K562 (cell line): ENCODE results near the gene TCF25. TPM values are rescaled to one million over a fixed set of nuclear protein-coding genes. Genes with fewer than 3 reads are reported as not detected.

Source experiments
- ASH1L ChIP-seq: fragments of 450-650 bp; IDR thresholded peaks from 2 replicates; pipeline ENCODE4 v1.6.1; 2018; ENCODE audit warnings: borderline replicate concordance, mild to moderate bottlenecking, low read depth; ENCODE audit not compliant: partially characterized antibody
- BRD9 ChIP-seq: fragments of 450-650 bp; IDR thresholded peaks from 2 replicates; pipeline ENCODE4 v1.6.1; 2018; ENCODE audit warnings: low read depth; ENCODE audit not compliant: partially characterized antibody
- CBX5 ChIP-seq: IDR thresholded peaks from 2 replicates; pipeline ENCODE4 v1.6.1; 2014; ENCODE audit warnings: low read depth, borderline replicate concordance
- CXXC5 ChIP-seq: fragments of 250-450 bp; sonication (Bioruptor Pico); IDR thresholded peaks from 2 replicates; pipeline ENCODE4 v1.8.0; 2022; ENCODE audit warnings: inconsistent platforms, mild to moderate bottlenecking, moderate library complexity
- HNRNPL ChIP-seq: fragments of 200-400 bp; formaldehyde crosslinking; IDR thresholded peaks from 2 replicates; pipeline ENCODE4 v1.6.1; 2017; ENCODE audit warnings: low read depth, mild to moderate bottlenecking, low read length
- HNRNPLL ChIP-seq: fragments of 200-400 bp; formaldehyde crosslinking; IDR thresholded peaks from 2 replicates; pipeline ENCODE4 v1.6.1; 2017; ENCODE audit warnings: low read length, low read depth, mild to moderate bottlenecking; ENCODE audit not compliant: poor library complexity, severe bottlenecking
- L3MBTL2 ChIP-seq: fragments of 450-650 bp; IDR thresholded peaks from 2 replicates; pipeline ENCODE4 v1.6.1; 2016; ENCODE audit warnings: mild to moderate bottlenecking, moderate library complexity
- NCOR1 ChIP-seq: fragments of 450-650 bp; IDR thresholded peaks from 2 replicates; pipeline ENCODE4 v1.6.1; 2016; ENCODE audit warnings: mild to moderate bottlenecking, moderate library complexity
- PHB ChIP-seq: fragments of 250-450 bp; sonication (Bioruptor Pico); IDR thresholded peaks from 2 replicates; pipeline ENCODE4 v1.5.0; 2021
- POLR2A ChIP-seq: fragments of 450-650 bp; conservative IDR thresholded peaks from 2 replicates; pipeline ENCODE4 v1.6.1; 2016
- TAF15 ChIP-seq: fragments of 200-400 bp; formaldehyde crosslinking; IDR thresholded peaks from 2 replicates; pipeline ENCODE4 v1.6.1; 2017; ENCODE audit warnings: mild to moderate bottlenecking, low read depth, low read length, moderate library complexity
- TEAD4 ChIP-seq, 2 experiments: sonication (generic) in 1 of 2; formaldehyde crosslinking in 1 of 2; IDR thresholded peaks; 2 replicates each; pipeline versions ENCODE4 v1.6.1 to v1.8.0; 2012 to 2022; ENCODE audit warnings: borderline replicate concordance in 1 of 2, inconsistent platforms in 1 of 2, low read length in 1 of 2, mild to moderate bottlenecking in 1 of 2, missing genetic modification reagents in 1 of 2
- U2AF1 ChIP-seq: fragments of 200-400 bp; formaldehyde crosslinking; optimal IDR thresholded peaks from 2 replicates; pipeline ENCODE3; 2017; ENCODE audit warnings: mild to moderate bottlenecking, low read depth, low read length, moderate library complexity
- U2AF2 ChIP-seq: fragments of 200-400 bp; formaldehyde crosslinking; optimal IDR thresholded peaks from 2 replicates; pipeline ENCODE3; 2017; ENCODE audit warnings: low read depth, mild to moderate bottlenecking, low read length
- ZNF174 ChIP-seq: fragments of 250-450 bp; sonication (Bioruptor Pico); IDR thresholded peaks from 2 replicates; pipeline ENCODE4 v1.4.0; 2020; ENCODE audit warnings: mild to moderate bottlenecking
- ZNF224 ChIP-seq: sonication (generic); formaldehyde crosslinking; IDR thresholded peaks from 2 replicates; pipeline ENCODE4 v1.8.0; 2022; ENCODE audit warnings: mild to moderate bottlenecking, missing genetic modification reagents
- ZNF408 ChIP-seq: fragments of 250-450 bp; sonication (Bioruptor Pico); IDR thresholded peaks from 2 replicates; pipeline ENCODE4 v1.4.0; 2020; ENCODE audit warnings: low read depth, mild to moderate bottlenecking, moderate library complexity
- ZNF589 ChIP-seq: fragments of 200-800 bp; sonication (Bioruptor generic); IDR thresholded peaks from 2 replicates; pipeline ENCODE4 v1.6.1; 2016; ENCODE audit warnings: low read depth, missing genetic modification characterization, missing compliant biosample characterization
- polyA plus RNA-seq, 8 experiments: library from polyadenylated mRNA; depleted of rRNA in 4 of 8; stranded (reverse) in 5 of 8; unstranded in 3 of 8; fragments of >200 nt; fragmentation: Nextera tagmentation in 2 of 8; fragmentation: Illumina TruSeq in 1 of 8; extraction: Ambion mirVana in 2 of 8; extraction: Trizol in 1 of 8; gene quantifications; 2 replicates each; pipeline versions ENCODE4 v1.2.1 to v1.2.3, GENCODE V29; 2011 to 2014; ENCODE audit warnings: inconsistent platforms in 1 of 8, missing spikeins in 1 of 8
- total RNA-seq, 7 experiments: library from RNA; depleted of rRNA in 6 of 7; stranded (reverse); fragments of >200 nt in 6 of 7; fragmentation: Illumina TruSeq in 2 of 7; extraction: Trizol in 2 of 7; gene quantifications; 2 replicates each; pipeline versions ENCODE4 v1.2.1 to v1.2.3, GENCODE V29; 2011 to 2021; ENCODE audit warnings: low replicate concordance in 1 of 7
- TF ChIP-seq, protein P1 (sequence below): fragments of 250-450 bp; sonication (Bioruptor Pico); IDR thresholded peaks from 2 replicates; pipeline ENCODE4 v1.8.0; 2022; ENCODE audit warnings: inconsistent platforms, mild to moderate bottlenecking, moderate library complexity, borderline replicate concordance
- TF ChIP-seq, protein P2 (sequence below): fragments of 250-450 bp; sonication (Bioruptor Pico); IDR thresholded peaks from 2 replicates; pipeline ENCODE4 v1.8.0; 2021; ENCODE audit warnings: borderline replicate concordance, mild to moderate bottlenecking, moderate library complexity; ENCODE audit not compliant: poor library complexity, severe bottlenecking
- TF ChIP-seq, protein P3 (sequence below): fragments of 450-650 bp; IDR thresholded peaks from 2 replicates; pipeline ENCODE4 v1.6.1; 2014; ENCODE audit warnings: low read depth, mild to moderate bottlenecking, moderate library complexity, borderline replicate concordance
- TF ChIP-seq, protein P4 (sequence below): sonication (generic); formaldehyde crosslinking; IDR thresholded peaks from 2 replicates; pipeline ENCODE4 v1.8.1; 2023; ENCODE audit warnings: mild to moderate bottlenecking, missing genetic modification reagents

TCF25 gene
- total and polyA plus RNA-seq, 9 of the 15 experiments (the other 6 are each of a cell fraction or from before 2014, with no cell fraction given): 9.0 to 154 (median 83.8) TPM

DNA sequence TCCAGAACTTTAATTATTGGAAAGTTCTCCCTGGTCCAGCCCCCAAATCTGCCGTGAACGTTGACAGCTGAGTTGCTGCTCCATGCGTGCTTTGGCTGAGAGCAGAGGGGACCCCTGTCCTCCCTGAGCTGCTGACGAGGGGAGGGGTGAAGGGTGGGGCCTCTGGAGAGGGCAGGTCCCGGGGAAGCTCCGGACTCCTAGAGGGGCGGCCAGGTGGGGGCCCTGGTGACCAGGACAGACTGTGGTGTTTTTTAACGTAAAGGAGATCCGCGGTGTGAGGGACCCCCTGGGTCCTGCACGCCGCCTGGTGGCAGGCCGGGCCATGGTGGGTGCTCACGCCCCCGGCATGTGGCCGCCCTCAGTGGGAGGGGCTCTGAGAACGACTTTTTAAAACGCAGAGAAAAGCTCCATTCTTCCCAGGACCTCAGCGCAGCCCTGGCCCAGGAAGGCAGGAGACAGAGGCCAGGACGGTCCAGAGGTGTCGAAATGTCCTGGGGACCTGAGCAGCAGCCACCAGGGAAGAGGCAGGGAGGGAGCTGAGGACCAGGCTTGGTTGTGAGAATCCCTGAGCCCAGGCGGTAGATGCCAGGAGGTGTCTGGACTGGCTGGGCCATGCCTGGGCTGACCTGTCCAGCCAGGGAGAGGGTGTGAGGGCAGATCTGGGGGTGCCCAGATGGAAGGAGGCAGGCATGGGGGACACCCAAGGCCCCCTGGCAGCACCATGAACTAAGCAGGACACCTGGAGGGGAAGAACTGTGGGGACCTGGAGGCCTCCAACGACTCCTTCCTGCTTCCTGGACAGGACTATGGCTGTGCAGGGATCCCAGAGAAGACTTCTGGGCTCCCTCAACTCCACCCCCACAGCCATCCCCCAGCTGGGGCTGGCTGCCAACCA lies 45.3 kb downstream of the TCF25 start, which contains the start of gene MC1R (continued):
- TF ChIP-seq, protein P1, sequence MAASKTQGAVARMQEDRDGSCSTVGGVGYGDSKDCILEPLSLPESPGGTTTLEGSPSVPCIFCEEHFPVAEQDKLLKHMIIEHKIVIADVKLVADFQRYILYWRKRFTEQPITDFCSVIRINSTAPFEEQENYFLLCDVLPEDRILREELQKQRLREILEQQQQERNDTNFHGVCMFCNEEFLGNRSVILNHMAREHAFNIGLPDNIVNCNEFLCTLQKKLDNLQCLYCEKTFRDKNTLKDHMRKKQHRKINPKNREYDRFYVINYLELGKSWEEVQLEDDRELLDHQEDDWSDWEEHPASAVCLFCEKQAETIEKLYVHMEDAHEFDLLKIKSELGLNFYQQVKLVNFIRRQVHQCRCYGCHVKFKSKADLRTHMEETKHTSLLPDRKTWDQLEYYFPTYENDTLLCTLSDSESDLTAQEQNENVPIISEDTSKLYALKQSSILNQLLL (CRISPR knock-in tag): no peak
- TF ChIP-seq ZNF408 (CRISPR knock-in tag) (no peak), PHB (no peak), BRD9 (no peak), ZNF174 (CRISPR knock-in tag) (no peak), U2AF1 (no peak), POLR2A (peak; percentile 13), U2AF2 (no peak), CXXC5 (CRISPR knock-in tag) (no peak; the same call in 1 of the 2 replicates), TAF15 (no peak), ZNF589 (no peak), NCOR1 (no peak), HNRNPLL (no peak), HNRNPL (no peak), CBX5 (no peak), TEAD4 (IDR thresholded peaks at IDR 0.05; ENCODE audit: low read length) (no peak), TEAD4 (CRISPR knock-in tag; IDR thresholded peaks at IDR 0.05; ENCODE audit: borderline replicate concordance) (no peak), ZNF224 (no peak), L3MBTL2 (peak; percentile 24), ASH1L (no peak)
- TF ChIP-seq, protein P2, sequence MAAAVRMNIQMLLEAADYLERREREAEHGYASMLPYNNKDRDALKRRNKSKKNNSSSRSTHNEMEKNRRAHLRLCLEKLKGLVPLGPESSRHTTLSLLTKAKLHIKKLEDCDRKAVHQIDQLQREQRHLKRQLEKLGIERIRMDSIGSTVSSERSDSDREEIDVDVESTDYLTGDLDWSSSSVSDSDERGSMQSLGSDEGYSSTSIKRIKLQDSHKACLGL (CRISPR knock-in tag): no peak
- TF ChIP-seq, protein P3, sequence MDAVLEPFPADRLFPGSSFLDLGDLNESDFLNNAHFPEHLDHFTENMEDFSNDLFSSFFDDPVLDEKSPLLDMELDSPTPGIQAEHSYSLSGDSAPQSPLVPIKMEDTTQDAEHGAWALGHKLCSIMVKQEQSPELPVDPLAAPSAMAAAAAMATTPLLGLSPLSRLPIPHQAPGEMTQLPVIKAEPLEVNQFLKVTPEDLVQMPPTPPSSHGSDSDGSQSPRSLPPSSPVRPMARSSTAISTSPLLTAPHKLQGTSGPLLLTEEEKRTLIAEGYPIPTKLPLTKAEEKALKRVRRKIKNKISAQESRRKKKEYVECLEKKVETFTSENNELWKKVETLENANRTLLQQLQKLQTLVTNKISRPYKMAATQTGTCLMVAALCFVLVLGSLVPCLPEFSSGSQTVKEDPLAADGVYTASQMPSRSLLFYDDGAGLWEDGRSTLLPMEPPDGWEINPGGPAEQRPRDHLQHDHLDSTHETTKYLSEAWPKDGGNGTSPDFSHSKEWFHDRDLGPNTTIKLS: no peak
- TF ChIP-seq, protein P4, sequence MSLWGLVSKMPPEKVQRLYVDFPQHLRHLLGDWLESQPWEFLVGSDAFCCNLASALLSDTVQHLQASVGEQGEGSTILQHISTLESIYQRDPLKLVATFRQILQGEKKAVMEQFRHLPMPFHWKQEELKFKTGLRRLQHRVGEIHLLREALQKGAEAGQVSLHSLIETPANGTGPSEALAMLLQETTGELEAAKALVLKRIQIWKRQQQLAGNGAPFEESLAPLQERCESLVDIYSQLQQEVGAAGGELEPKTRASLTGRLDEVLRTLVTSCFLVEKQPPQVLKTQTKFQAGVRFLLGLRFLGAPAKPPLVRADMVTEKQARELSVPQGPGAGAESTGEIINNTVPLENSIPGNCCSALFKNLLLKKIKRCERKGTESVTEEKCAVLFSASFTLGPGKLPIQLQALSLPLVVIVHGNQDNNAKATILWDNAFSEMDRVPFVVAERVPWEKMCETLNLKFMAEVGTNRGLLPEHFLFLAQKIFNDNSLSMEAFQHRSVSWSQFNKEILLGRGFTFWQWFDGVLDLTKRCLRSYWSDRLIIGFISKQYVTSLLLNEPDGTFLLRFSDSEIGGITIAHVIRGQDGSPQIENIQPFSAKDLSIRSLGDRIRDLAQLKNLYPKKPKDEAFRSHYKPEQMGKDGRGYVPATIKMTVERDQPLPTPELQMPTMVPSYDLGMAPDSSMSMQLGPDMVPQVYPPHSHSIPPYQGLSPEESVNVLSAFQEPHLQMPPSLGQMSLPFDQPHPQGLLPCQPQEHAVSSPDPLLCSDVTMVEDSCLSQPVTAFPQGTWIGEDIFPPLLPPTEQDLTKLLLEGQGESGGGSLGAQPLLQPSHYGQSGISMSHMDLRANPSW: no peak
